LoVo (cell line): ENCODE data around the gene MS4A8.
"Not testable (repeated sequence)": the region's sequence is repeated elsewhere in the genome, so short reads cannot be mapped to it uniquely, and the experiment has no call there.

ENCODE experiments used
- DNase-seq: peaks from one replicate; pipeline ENCODE4 v3.0.0-alpha.2; 2016; ENCODE audit warnings: low spot score

MS4A8 gene

DNA sequence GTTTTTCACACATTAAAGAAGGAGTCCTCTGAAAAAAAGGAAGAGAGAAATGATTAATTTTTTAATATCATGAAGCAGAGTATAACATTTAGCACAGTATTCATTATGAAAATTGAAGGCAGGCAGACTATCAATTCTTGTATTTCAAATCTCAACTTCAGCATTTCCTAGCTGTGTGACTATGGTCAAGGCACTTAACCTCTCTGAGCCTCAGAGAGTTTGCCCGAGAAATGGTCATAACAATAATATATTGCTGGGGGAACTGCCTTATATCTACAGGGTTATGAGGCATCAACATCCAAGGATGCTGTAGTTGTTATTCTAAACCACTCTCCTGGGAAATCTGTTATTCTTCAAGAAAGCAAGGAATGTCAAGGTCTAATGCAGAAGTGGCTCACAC is 26.2 kb downstream of the MS4A8 start:
- DNase-seq, result no peak

DNA sequence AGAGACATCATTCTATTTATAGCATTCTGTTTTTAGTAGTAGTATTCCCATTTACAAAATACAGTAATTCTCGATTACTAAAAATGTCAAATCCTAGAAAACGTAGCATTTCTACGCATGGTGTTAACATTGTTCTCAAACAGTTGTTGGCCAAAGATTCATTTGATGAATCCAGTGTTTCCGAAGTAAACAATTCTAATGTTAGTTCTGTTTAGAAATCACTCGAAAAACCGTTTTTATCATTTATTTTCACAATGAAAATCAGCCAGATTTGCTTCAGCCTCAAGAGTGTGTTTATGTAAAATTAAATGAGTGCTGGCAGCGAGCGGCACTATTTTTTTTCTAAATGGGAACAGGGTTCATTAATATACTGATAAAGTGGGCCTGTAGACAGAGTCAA is 32.2 kb downstream of the MS4A8 start:
- DNase-seq, result no peak

DNA sequence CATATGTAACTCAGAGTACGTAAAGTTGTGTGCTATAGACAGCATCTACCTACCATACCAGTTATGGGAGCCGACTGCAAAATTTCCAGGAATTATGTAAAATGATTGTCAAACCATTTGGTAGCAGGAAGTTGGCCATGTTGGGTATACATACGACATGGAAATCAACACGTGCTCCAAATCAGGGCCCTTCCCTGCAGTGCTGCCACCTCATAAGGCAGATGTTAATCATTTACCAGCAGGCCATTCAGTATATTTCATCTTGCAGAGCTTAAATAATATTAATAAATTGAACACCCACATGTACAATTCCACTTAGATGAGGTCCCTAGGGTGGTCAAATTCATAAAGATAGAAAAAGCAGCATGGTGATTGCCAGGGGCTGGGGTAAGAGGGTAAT is 34.9 kb downstream of the MS4A8 start:
- peak; percentile 15 for DNase-seq

GRCh38 chr11:60739114-60739513 is 39.7 kb downstream of the MS4A8 start:
- no peak for DNase-seq

DNA sequence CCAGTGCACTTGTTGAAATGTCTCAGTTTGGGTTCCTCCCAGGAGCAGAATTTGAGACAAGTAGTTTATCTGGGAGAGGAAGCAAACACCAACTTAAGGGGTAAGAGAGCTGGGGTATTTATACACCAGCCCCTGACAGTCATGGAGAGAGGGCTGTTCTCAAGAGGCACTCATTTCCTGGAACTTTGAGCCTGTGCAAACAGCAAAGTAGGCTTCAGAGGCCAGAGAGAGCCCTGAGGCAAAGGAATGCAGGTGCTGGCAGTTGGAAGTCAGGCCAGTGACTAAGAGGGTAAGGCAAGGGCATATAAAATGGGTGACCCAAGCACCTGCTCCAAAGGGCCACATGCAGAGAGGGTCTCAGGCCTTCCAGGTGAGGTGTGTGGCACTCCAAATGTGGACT is 41.2 kb downstream of the MS4A8 start:
- no peak for DNase-seq

- no peak for DNase-seq
These were observed 42.0 kb downstream of the MS4A8 start for GRCh38 chr11:60741421-60741820.

DNA sequence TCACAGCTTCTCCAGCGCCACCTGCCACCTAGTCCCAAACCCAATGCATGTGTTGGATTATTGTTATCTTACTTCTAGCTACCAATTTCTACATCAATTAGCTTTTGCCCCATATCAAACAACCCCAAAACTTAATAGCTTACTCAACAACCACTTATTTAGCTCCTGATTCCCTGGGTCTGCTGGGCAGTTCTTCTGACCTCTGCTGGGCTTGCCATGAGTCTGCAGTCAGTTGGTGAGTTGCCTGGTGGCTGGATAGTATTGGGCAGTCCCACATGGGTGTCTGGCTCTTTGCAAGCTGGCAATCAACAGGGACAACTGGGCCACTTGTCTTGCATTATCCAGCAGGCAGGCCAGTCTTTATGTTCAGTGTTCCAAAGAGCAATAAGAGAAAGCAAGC is 43.6 kb downstream of the MS4A8 start:
- no peak for DNase-seq

GRCh38 chr11:60744114-60744513 is 44.7 kb downstream of the MS4A8 start:
- no peak for DNase-seq

DNA sequence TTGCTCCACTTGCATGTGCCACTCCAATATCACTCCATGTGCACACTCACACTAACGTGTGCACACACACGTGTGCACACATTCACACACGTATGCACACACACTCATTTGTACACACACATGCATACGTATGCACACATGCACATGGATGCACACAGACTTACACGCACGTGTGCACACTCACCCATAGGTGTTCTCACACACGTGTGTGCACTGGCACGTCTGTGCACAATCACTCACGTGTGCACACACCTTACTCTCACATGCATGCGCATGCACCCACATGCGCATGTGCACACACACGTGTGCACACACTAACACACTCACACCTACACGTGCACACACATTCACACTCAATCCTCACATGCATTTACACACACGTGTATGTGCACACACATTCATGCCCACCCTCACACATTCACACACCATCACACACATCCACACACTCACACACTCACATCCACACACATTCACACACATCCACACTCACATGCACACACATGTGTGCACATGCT is 48.0 kb downstream of the MS4A8 start:
- DNase-seq, result no peak

DNA sequence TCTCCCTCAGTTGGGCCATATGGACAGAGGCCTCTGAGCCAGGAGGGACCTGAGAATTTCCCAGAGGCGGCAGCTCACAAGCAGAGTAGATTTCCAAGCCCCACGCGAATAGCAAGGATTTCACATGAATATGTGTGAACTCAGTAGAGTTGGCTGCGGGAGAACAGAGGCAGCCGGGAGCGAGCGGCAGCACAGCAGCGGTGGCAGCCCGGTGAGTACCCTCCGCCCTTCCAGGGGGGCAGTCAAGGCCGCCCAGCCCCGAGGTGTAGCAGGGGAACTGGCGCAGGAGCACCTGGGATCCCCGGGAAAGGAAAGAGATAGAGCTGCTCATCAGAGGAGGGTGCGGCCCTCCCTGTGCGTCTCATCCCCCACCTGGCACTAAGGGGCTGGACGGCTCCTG is 48.8 kb downstream of the MS4A8 start:
- DNase-seq, result no peak

GRCh38 chr11:60748821-60749220 is 49.4 kb downstream of the MS4A8 start:
- DNase-seq, result no peak

DNA sequence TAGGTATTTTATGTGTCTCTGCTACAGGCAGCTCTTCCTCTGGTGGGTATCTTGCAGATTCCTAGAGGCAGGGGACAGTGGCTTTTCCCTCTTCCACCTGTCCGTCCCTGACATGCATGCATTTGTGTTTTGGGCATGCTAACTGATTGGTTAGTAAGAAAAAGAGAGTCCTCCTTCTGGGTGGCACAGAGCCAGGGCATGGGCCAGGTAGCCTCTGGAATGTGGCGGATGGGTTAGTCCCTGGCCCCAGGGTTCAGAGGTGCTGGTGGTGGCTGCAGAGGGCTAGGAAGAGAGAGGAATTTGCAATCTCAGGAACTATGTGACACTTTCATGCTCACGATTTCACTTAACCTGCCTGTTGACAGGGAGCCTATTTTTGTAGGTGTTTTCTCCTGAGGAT is 51.5 kb downstream of the MS4A8 start:
- DNase-seq, result no peak

- DNase-seq, result no peak
These were observed 53.9 kb downstream of the MS4A8 start for GRCh38 chr11:60753309-60753708.

DNA sequence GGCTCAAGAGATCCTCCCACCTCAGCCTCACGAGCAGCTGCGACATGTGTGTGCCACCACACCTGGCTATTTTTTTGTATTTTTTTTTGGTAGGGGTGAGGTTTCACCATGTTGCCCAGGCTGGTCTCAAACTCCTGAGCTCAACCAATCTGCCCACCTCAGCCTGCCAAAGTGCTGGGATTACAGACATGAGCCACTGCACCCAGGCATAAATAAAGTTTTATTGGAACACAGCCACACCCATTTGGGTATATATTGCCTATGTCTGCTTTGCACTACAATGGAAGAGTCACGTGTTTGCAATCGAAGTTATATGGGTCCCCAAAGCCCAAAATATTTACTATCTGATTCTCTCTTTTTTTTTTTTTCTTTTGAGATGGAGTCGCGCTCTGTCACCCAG is 55.5 kb downstream of the MS4A8 start:
- DNase-seq, result no peak

- DNase-seq, result peak; percentile 57
These were observed 57.1 kb downstream of the MS4A8 start, which contains the start of gene MS4A15 for GRCh38 chr11:60756307-60757032. Gene MS4A15, plus strand, starts transcription at chr11:60756867. Its CDS starts 6,867 bp downstream, at chr11:60763734.

DNA sequence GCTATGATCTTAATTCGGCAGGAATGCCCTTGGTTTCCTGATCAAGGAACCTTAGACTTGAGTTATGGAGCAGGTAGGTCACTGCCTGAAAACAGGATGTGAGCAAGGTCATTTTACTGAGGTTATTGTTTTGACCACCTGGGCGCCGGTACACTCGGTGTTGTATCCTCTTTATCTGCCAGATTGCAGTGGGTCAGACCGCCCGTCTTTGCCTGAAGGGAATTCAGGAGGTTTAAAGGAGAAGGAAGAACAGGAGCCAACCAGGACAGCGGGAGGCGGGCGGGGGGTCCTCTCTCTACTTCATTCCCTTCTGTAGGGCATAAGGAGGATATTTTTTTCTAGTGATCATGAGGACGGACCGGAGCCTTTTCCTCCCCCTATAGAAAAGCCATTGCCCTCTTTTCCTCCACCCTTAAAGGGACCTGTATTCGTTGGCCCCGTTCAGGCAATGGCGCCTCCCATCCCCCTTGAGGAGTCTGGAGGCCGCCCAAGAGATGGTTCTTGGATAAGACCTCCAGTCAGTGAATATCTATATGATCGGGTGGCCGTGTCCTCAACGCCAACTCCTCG is 57.9 kb downstream of the MS4A8 start:
- DNase-seq, result no peak

DNA sequence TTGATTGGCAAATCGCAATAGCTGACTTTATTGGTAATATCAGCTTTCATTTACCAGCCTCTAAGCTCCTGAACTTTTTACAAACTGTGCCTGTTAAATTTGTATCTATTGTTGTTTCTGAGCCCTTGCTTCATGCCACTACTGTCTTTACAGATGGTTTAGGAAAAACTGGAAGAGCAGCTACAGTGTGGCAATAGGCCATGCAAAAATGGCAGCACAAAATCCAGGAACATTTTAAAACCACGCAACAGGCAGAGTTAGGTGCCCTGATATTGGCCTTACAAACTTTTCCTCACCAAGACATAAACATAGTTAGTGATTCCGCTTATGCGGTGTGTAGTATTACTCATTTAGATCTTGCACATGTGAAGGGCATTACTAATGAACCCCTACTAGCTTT is 59.3 kb downstream of the MS4A8 start:
- not testable (repeated sequence) for DNase-seq

DNA sequence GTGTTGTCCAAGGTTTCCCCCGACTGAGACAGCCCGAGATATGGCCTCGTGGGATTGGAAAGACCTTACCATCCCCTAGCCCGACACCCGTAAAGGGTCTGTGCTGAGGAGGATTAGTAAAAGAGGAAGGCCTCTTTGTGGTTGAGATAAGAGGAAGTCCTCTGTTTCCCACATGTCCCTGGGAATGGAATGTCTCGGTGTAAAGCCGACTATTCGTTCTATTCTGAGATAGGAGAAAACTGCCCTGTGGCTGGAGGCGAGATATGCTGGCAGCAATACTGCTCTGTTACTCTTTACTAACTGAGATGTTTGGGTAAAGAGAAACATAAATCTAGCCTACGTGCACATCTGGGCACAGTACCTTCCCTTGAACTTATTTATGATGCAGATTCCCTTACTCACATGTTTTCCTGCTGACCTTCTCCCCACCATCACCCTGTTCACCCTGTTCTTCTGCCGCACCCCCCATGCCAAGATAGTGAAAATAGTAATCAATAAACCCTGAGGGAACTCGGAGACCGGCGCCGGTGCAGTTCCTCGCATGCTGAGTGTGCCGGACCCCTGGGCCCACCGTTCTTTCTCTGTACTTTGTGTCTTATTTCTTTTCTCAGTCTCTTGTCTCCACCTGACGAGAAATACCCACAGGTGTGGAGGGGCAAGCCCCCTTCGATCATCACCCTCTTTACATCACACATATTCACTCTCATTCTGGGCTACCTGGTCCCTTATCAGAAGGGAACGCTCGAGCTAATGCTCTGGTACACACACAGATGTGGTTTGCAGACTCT is 60.2 kb downstream of the MS4A8 start:
- not testable (repeated sequence) for DNase-seq

DNA sequence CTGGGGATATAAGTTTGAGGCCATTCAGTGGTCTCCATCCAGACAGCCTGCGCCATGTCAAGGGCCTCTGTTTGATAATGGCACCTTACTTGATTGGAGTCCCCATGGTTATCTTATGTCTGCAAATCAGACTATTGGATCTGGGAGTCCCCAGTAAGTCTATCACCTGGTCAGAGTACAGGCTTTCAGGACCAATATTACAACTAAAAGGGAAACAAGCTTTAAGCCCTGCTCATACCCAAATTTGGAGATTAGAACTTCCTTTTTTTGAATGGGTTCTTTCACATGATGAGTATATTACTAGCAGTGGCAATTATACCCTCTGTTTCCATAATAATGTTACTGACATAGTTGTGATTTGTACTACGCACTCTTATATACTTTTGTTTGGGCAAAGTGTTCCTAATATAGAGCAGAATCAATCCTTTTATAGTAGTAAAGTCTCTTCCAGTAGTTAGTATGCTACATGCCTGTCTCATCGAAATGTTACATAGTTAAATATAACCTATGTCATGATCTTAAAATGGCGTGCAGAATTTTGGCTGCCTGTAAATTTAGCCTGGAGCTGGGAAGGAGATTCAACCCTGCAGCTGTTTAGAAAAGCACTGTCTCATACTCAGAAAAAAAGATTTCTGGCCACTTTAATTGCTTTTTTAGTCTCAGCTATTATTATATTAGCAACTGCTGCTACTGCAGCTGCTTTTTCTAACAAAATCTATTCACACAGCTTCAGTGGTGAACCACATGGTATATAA is 62.2 kb downstream of the MS4A8 start:
- no peak for DNase-seq

DNA sequence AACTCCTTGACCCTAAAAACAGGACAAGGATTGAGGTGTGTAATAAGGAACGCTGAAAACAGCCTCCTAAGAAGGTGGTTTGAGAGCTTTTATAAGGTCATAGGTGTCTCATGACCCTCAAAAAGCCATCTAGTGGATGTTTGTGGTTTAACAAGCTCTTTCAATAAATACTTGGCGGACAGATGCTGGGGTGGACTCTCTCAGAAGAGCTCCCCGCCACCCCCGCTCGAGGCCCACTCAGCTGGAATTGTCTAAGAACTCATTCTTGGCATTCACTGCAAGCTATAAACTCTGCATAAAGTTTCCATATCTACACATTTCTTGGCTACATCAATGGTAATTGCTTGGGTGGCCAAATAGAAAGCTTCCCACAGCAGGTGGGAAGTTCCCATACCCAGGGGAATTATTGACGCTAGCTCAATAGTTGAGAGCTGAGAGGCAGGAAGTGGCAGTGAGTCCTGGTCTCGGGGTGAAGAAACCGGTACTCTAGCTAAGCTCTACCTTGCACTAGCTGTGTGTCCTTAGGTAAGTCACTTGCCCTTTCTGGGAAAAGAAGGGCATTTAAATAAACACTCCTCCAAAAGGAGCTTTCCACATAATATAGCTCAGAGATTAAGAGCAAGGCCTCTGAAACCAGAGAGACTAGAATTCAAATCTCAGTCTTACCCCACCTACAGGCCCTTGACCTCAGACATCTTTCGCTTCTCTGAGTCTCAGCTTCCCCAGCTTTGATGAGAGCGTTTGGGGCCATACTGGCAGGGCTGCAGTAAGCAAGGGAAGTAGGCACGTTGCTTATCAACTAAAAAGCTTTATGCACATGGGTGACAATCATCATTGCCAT is 63.7 kb downstream of the MS4A8 start:
- no peak for DNase-seq

GRCh38 chr11:60763692-60764369 is 64.4 kb downstream of the MS4A8 start:
- DNase-seq, result no peak
